H1 (cell line): ENCODE measurements around the gene ENTPD1. TPM values are rescaled to one million over a fixed set of nuclear protein-coding genes. Genes with fewer than 3 reads are reported as not detected.

Experiments
- ASH2L ChIP-seq: fragments of 200-600, 300-600 bp; sonication (generic); IDR thresholded peaks from one replicate; pipeline ENCODE4 v1.7.1; 2017; ENCODE audit warnings: low read length
- ATF2 ChIP-seq: IDR thresholded peaks from 2 replicates; pipeline ENCODE4 v1.6.1; 2012; ENCODE audit warnings: low read length, inconsistent platforms
- BCL11A ChIP-seq, 2 experiments: IDR thresholded peaks; one replicate each; pipeline ENCODE4 v1.6.1; 2011; ENCODE audit warnings: low read depth in 2 of 2, low read length in 2 of 2, mild to moderate bottlenecking in 2 of 2
- BRCA1 ChIP-seq: IDR thresholded peaks from 2 replicates; pipeline ENCODE4 v1.6.1; 2012; ENCODE audit warnings: low read depth, low read length, improper control_type of control experiment
- E2F6 ChIP-seq: IDR thresholded peaks from 2 replicates; pipeline ENCODE4 v1.6.1; 2012; ENCODE audit warnings: inconsistent platforms
- FOSL1 ChIP-seq: IDR thresholded peaks from 2 replicates; pipeline ENCODE4 v1.6.1; 2011; ENCODE audit warnings: mild to moderate bottlenecking, low read depth, low read length, moderate library complexity; ENCODE audit not compliant: insufficient read depth
- JUN ChIP-seq: IDR thresholded peaks from 2 replicates; pipeline ENCODE4 v1.6.1; 2011; ENCODE audit warnings: low read depth, mild to moderate bottlenecking, improper control_type of control experiment, low read length
- KDM5A ChIP-seq: fragments of 200-600 bp; IDR thresholded peaks from 2 replicates; pipeline ENCODE4 v1.7.1; 2012; ENCODE audit warnings: mild to moderate bottlenecking, low read length, inconsistent platforms, mixed read lengths
- MAX ChIP-seq: IDR thresholded peaks from 2 replicates; pipeline ENCODE4 v1.6.1; 2012; ENCODE audit warnings: inconsistent platforms
- NANOG ChIP-seq: IDR thresholded peaks from 2 replicates; pipeline ENCODE4 v1.6.1; 2011; ENCODE audit warnings: low read length, low read depth, mild to moderate bottlenecking, inconsistent platforms; ENCODE audit not compliant: insufficient read depth, poor library complexity, severe bottlenecking
- PHF8 ChIP-seq: fragments of 200-600 bp; sonication (generic); conservative IDR thresholded peaks from 2 replicates; pipeline ENCODE4 v1.7.1; 2012; ENCODE audit warnings: low read depth, mild to moderate bottlenecking, inconsistent platforms, low read length, moderate library complexity
- RFX5 ChIP-seq: IDR thresholded peaks from 2 replicates; pipeline ENCODE4 v1.6.1; 2011; ENCODE audit warnings: low read depth, low read length, improper control_type of control experiment, borderline replicate concordance
- RXRA ChIP-seq: IDR thresholded peaks from 2 replicates; pipeline ENCODE4 v1.6.1; 2011; ENCODE audit warnings: low read depth, mild to moderate bottlenecking, low read length, moderate library complexity; ENCODE audit not compliant: insufficient read depth
- SIRT6 ChIP-seq: IDR thresholded peaks from one replicate; pipeline ENCODE4 v1.7.1; 2012; ENCODE audit warnings: low read length, inconsistent platforms
- TCF12 ChIP-seq: IDR thresholded peaks from 2 replicates; pipeline ENCODE4 v1.6.1; 2011; ENCODE audit warnings: low read depth, mild to moderate bottlenecking, low read length
- polyA plus RNA-seq, 7 experiments: library from polyadenylated mRNA; depleted of rRNA in 3 of 7; stranded (reverse) in 5 of 7; unstranded in 2 of 7; fragments of >200 nt in 5 of 7; fragments of 200-250 nt in 2 of 7; gene quantifications; 1 replicate in 5 of 7; 2 replicates in 1 of 7; 4 replicates in 1 of 7; pipeline versions ENCODE4 v1.2.1 to v1.2.3, GENCODE V29; 2011 to 2013; ENCODE audit warnings: missing spikeins in 2 of 7, mixed read lengths in 2 of 7
- total RNA-seq: library from RNA; stranded (reverse); fragmentation: NEBNext Ultra II Directional; extraction: Animal tissue kit (Norgen Biotek cat#: 25700); gene quantifications from 2 replicates; pipeline ENCODE4 v1.2.1, GENCODE V29; 2021

Gene ENTPD1
- total and polyA plus RNA-seq, 2 of the 8 experiments (the other 6 are each of a cell fraction or from before 2014, with no cell fraction given), result 2.2 to 2.5 TPM

- no peak for TF ChIP-seq ATF2
- TF ChIP-seq RXRA, result no peak
- peak; percentile 86 for TF ChIP-seq ASH2L
- TF ChIP-seq FOSL1, result no peak
- TF ChIP-seq MAX, result peak; percentile 95
- TF ChIP-seq TCF12, result no peak
- TF ChIP-seq BRCA1, result no peak
- TF ChIP-seq NANOG, result no peak
- no peak for TF ChIP-seq RFX5
- no peak for TF ChIP-seq BCL11A (IDR thresholded peaks at IDR 0.05; ENCODE audit: low read depth in 2 of 2, low read length in 2 of 2)
- TF ChIP-seq JUN, result no peak
- peak; percentile 96 for TF ChIP-seq E2F6
- TF ChIP-seq SIRT6, result no peak
- TF ChIP-seq KDM5A, result no peak
- peak; percentile 74; the same call in 1 of the 2 replicates for TF ChIP-seq PHF8
Observed at GRCh38 chr10:95907456-95908253, 151.7 kb downstream of the ENTPD1 start, which contains the start of gene CC2D2B (continued).
